Thyroid gland (tissue), 4 donors: ENCODE results near the gene TAS1R3. TPM values are rescaled to one million over a fixed set of nuclear protein-coding genes. Genes with fewer than 3 reads are reported as not detected.
"Not testable (repeated sequence)": the region's sequence is repeated elsewhere in the genome, so short reads cannot be mapped to it uniquely, and the experiment has no call there.

ENCODE experiments used
- DNase-seq, 2 donors: peaks; one replicate each; pipeline ENCODE4 v3.0.0-alpha.2; 2019
- H3K27ac ChIP-seq, 3 donors: fragments of 200-600 bp; sonication (generic); 1 replicate in 2 of 3; 2 replicates in 1 of 3; pipeline ENCODE4 v1.5.1; 2016 to 2019; ENCODE audit warnings: mild to moderate bottlenecking in 1 of 3, moderate library complexity in 1 of 3
- H3K27me3 ChIP-seq: fragments of 200-600 bp; sonication (generic); one replicate; pipeline ENCODE4 v1.5.1; 2019
- H3K36me3 ChIP-seq, 2 donors: fragments of 200-600 bp; sonication (generic); one replicate each; pipeline ENCODE4 v1.5.1; 2016 to 2019
- H3K4me1 ChIP-seq, 2 donors: fragments of 200-600 bp; sonication (generic); one replicate each; pipeline ENCODE4 v1.5.1; 2017 to 2019
- H3K4me3 ChIP-seq, 3 donors: fragments of 200-600 bp; sonication (generic); replicated peaks in 1 of 3; 1 replicate in 2 of 3; 2 replicates in 1 of 3; pipeline ENCODE4 v1.5.1; 2016; ENCODE audit warnings: mild to moderate bottlenecking in 1 of 3
- H3K9me3 ChIP-seq: fragments of 200-600 bp; sonication (generic); one replicate; pipeline ENCODE4 v1.5.1; 2017
- CTCF ChIP-seq, 6 experiments: fragments of 200-600 bp in 3 of 6; fragments of 450-650 bp in 3 of 6; sonication (generic) in 3 of 6; IDR thresholded peaks; one replicate each; pipeline ENCODE4 v1.5.1; 2016 to 2019; ENCODE audit warnings: antibody characterized with exemption in 6 of 6, mild to moderate bottlenecking in 2 of 6, inconsistent platforms in 1 of 6, moderate library complexity in 1 of 6
- POLR2A ChIP-seq, 2 donors: fragments of 450-650 bp; IDR thresholded peaks; one replicate each; pipeline ENCODE4 v1.6.1; 2017; ENCODE audit warnings: antibody characterized with exemption in 2 of 2, mild to moderate bottlenecking in 2 of 2, moderate library complexity in 1 of 2
- WGBS, 2 donors: methylation state at CpG; one replicate each; pipeline ENCODE4 v1.1.5; 2017; 5-methylcytosine and 5-hydroxymethylcytosine counted together
- intact Hi-C: fragments of 100-400 bp; cut with DNase I; formaldehyde crosslinking; loops from one replicate; pipeline ENCODE4 v1.15.1; 2023
- total RNA-seq, 4 donors: library from RNA; depleted of rRNA; stranded (reverse); fragments of >200 nt; gene quantifications; one replicate each; pipeline ENCODE4 v1.2.3, GENCODE V29; 2016

TAS1R3 gene
- total RNA-seq, 4 donors from 2014 or later = 0.11 to 1.4 (median 0.68) TPM

GRCh38 chr1:1313500-1314236 is 17.4 kb upstream of the TAS1R3 start:
- Histone ChIP-seq H3K4me1 (peaks cover 12 to 18% of the 10 kb centered on the region in 2 donors), H3K4me3 (no peak overlapping the region), H3K9me3 (no peaks in the 10 kb centered on the region), H3K36me3 (peaks cover 41 to 42% of the 10 kb centered on the region in 2 donors), H3K27me3 (no peaks in the 10 kb centered on the region), H3K27ac (no peak overlapping the region)
- TF ChIP-seq CTCF (IDR thresholded peaks at IDR 0.05) = no peak
- no peak for TF ChIP-seq POLR2A (IDR thresholded peaks at IDR 0.05)
- intact Hi-C loops = no loop called here
- DNase-seq = no peak
- 93% methylated on average over 8 to 30 of the region's 37 CpGs for WGBS, 2 donors

GRCh38 chr1:1314237-1314586 is 16.9 kb upstream of the TAS1R3 start:
- Histone ChIP-seq H3K9me3 (no peaks in the 10 kb centered on the region), H3K4me3 (no peak overlapping the region), H3K36me3 (peaks cover 42 to 46% of the 10 kb centered on the region in 2 donors), H3K27ac (no peak overlapping the region), H3K27me3 (no peaks in the 10 kb centered on the region), H3K4me1 (peaks cover 10 to 19% of the 10 kb centered on the region in 2 donors)
- 89 to 100% methylated on average over 1 to 6 of the region's 15 CpGs for WGBS, 2 donors
- intact Hi-C loops = no loop called here
- DNase-seq = no peak
- no peak for TF ChIP-seq CTCF (IDR thresholded peaks at IDR 0.05)
- no peak for TF ChIP-seq POLR2A (IDR thresholded peaks at IDR 0.05)

GRCh38 chr1:1314678-1315335 is 16.3 kb upstream of the TAS1R3 start:
- Histone ChIP-seq H3K4me1 (peaks cover 6 to 13% of the 10 kb centered on the region in 2 donors), H3K9me3 (no peaks in the 10 kb centered on the region), H3K4me3 (no peak overlapping the region), H3K36me3 (peaks cover 42 to 52% of the 10 kb centered on the region in 2 donors), H3K27me3 (no peaks in the 10 kb centered on the region), H3K27ac (no peak overlapping the region)
- TF ChIP-seq POLR2A (IDR thresholded peaks at IDR 0.05) (no peak), CTCF (IDR thresholded peaks at IDR 0.05) (no peak)
- DNase-seq = no peak
- intact Hi-C loops = loop anchor here (5.0 kb wide), 1 partner anchor 42 kb away; the partner anchor contains the start of gene MXRA8
- 92 to 95% methylated on average over 12 to 23 of the region's 23 CpGs for WGBS, 2 donors

GRCh38 chr1:1315435-1315954 is 15.6 kb upstream of the TAS1R3 start:
- Histone ChIP-seq H3K4me3 (no peak overlapping the region), H3K27ac (no peak overlapping the region), H3K27me3 (no peaks in the 10 kb centered on the region), H3K36me3 (peaks cover 42 to 52% of the 10 kb centered on the region in 2 donors), H3K4me1 (peaks cover 6 to 12% of the 10 kb centered on the region in 2 donors), H3K9me3 (no peaks in the 10 kb centered on the region)
- WGBS, 2 donors = 76 to 83% methylated on average over 14 to 24 of the region's 26 CpGs
- intact Hi-C loops = loop anchor here (5.0 kb wide), 1 partner anchor 42 kb away; the partner anchor contains the start of gene MXRA8
- no peak for DNase-seq
- TF ChIP-seq CTCF (IDR thresholded peaks at IDR 0.05) = no peak
- no peak for TF ChIP-seq POLR2A (IDR thresholded peaks at IDR 0.05)

- not testable (repeated sequence) for H3K27ac ChIP-seq, H3K27me3 ChIP-seq, DNase-seq, H3K4me3 ChIP-seq, H3K9me3 ChIP-seq
- peaks cover 6 to 14% of the 10 kb centered on the region in 2 donors for H3K4me1 ChIP-seq
- 88% methylated on average over 8 of the region's 8 CpGs for WGBS, 2 donors
- peaks cover 35 to 48% of the 10 kb centered on the region in 2 donors for H3K36me3 ChIP-seq
- intact Hi-C loops = loop anchor here (5.0 kb wide), 1 partner anchor 41 kb away; the partner anchor contains the start of gene MXRA8
These were observed 14.9 kb upstream of the TAS1R3 start for GRCh38 chr1:1316199-1316598.
